GM23248 (cell line): Measurements from ENCODE around the gene PRAC1. TPM values are rescaled to one million over a fixed set of nuclear protein-coding genes. Genes with fewer than 3 reads are reported as not detected.

Experiments used
- DNase-seq: peaks from one replicate; pipeline ENCODE4 v3.0.0-alpha.2; 2015
- H2AFZ ChIP-seq: fragments of 200-600 bp; sonication (generic); 2 replicates; pipeline ENCODE4 v1.6.1; 2016; ENCODE audit warnings: antibody characterized with exemption
- H3F3A ChIP-seq: fragments of 200-600 bp; sonication (generic); 2 replicates; pipeline ENCODE4 v1.6.1; 2016; ENCODE audit warnings: mild to moderate bottlenecking, antibody characterized with exemption, mixed run types; ENCODE audit not compliant: insufficient read depth
- H3K27ac ChIP-seq: fragments of 200-600 bp; sonication (generic); 2 replicates; pipeline ENCODE4 v1.5.1; 2016; ENCODE audit warnings: mild to moderate bottlenecking
- H3K27me3 ChIP-seq: fragments of 200-600 bp; sonication (generic); replicated peaks from 2 replicates; pipeline ENCODE4 v1.6.1; 2016; ENCODE audit warnings: mild to moderate bottlenecking; ENCODE audit not compliant: insufficient read depth
- H3K36me3 ChIP-seq: fragments of 200-600 bp; sonication (generic); 2 replicates; pipeline ENCODE4 v1.6.1; 2016; ENCODE audit warnings: low read depth, mild to moderate bottlenecking
- H3K4me1 ChIP-seq: fragments of 200-600 bp; sonication (generic); 2 replicates; pipeline ENCODE4 v1.6.1; 2016; ENCODE audit warnings: mild to moderate bottlenecking; ENCODE audit not compliant: insufficient read depth
- H3K4me2 ChIP-seq: fragments of 200-600 bp; sonication (generic); one replicate; pipeline ENCODE4 v1.6.1; 2016; ENCODE audit warnings: mild to moderate bottlenecking; ENCODE audit not compliant: unreplicated experiment
- H3K4me3 ChIP-seq: fragments of 200-600 bp; sonication (generic); 2 replicates; pipeline ENCODE4 v1.5.1; 2016; ENCODE audit warnings: mild to moderate bottlenecking
- H3K79me2 ChIP-seq: fragments of 200-600 bp; sonication (generic); 2 replicates; pipeline ENCODE4 v1.6.1; 2016; ENCODE audit warnings: mild to moderate bottlenecking; ENCODE audit not compliant: insufficient read depth
- H3K9ac ChIP-seq: fragments of 200-600 bp; sonication (generic); 2 replicates; pipeline ENCODE4 v1.6.1; 2016; ENCODE audit warnings: mild to moderate bottlenecking
- H3K9me2 ChIP-seq: fragments of 200-600 bp; sonication (generic); 2 replicates; pipeline ENCODE4 v1.6.1; 2016; ENCODE audit warnings: mixed run types, mild to moderate bottlenecking, moderate library complexity; ENCODE audit not compliant: insufficient read depth
- H3K9me3 ChIP-seq: fragments of 200-600 bp; sonication (generic); one replicate; pipeline ENCODE4 v1.6.1; 2017; ENCODE audit warnings: low read depth
- H4K20me1 ChIP-seq: fragments of 200-600 bp; sonication (generic); 2 replicates; pipeline ENCODE4 v1.6.0; 2016; ENCODE audit not compliant: insufficient read depth
- EZH2 ChIP-seq: fragments of 200-600 bp; sonication (generic); IDR thresholded peaks from 2 replicates; pipeline ENCODE4 v1.6.1; 2018; ENCODE audit warnings: antibody characterized with exemption, mild to moderate bottlenecking; ENCODE audit not compliant: insufficient read depth, poor library complexity, severe bottlenecking
- EZH2phosphoT487 ChIP-seq: fragments of 200-600 bp; sonication (generic); IDR thresholded peaks from 2 replicates; pipeline ENCODE4 v1.6.1; 2018; ENCODE audit warnings: antibody characterized with exemption, moderate library complexity, mild to moderate bottlenecking, low read depth; ENCODE audit not compliant: insufficient read depth
- WGBS, 2 experiments: methylation state at CpG; one replicate each; pipeline ENCODE4 v1.1.6; 2015 to 2017; ENCODE audit warnings: low lambda C conversion rate in 2 of 2, low coverage in 1 of 2; ENCODE audit errors: missing lambda C conversion rate in 2 of 2; 5-methylcytosine and 5-hydroxymethylcytosine counted together
- in situ Hi-C: fragments of 300-500 bp; cut with MboI; formaldehyde crosslinking; loops from 2 replicates; pipeline ENCODE4 v1.15.0; 2020
- polyA plus RNA-seq: library from polyadenylated mRNA; unstranded; fragments of >200 nt; fragmentation: Nextera tagmentation; extraction: Ambion mirVana; gene quantifications from 2 replicates; pipeline ENCODE4 v1.2.1, GENCODE V29; 2016
- total RNA-seq: library from RNA; depleted of rRNA; stranded (reverse); fragments of >200 nt; shearing (Covaris generic); gene quantifications from 2 replicates; pipeline ENCODE4 v1.2.3, GENCODE V29; 2014

The PRAC1 gene
- total and polyA plus RNA-seq, 2 experiments from 2014 or later, result not detected

DNA sequence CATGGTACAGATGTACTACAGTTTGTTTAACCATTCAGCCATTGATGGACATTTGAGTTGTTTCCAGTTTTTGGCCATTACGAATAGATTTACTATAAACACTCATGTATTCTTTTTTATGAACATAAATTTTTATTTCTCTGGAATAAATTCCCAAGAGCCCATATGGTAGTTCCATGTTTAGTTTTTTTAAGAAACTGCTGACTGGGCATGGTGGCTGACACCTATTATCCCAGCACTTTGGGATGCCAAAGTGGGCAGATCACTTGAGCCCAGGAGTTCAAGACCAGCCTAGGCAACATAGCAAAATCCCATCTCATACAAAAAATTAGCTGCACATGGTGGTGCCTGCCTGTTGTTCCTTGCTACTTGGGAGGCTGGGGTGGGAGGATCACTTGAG lies 30.3 kb downstream of the PRAC1 start:
- in situ Hi-C loops, result no loop called here
- no peaks in the 10 kb centered on the region for H3K79me2 ChIP-seq
- no peaks in the 10 kb centered on the region for H3F3A ChIP-seq
- no peaks in the 10 kb centered on the region for H4K20me1 ChIP-seq
- H3K4me2 ChIP-seq, result no peak overlapping the region
- 61 to 63% methylated on average over 1 of the region's 1 CpG for WGBS, 2 experiments
- no peaks in the 10 kb centered on the region for H3K36me3 ChIP-seq
- no peak overlapping the region for H3K4me3 ChIP-seq
- no peak overlapping the region for H3K27ac ChIP-seq
- H3K9me3 ChIP-seq, result no peaks in the 10 kb centered on the region
- TF ChIP-seq EZH2phosphoT487, result no peak
- no peak for TF ChIP-seq EZH2
- H3K27me3 ChIP-seq, result peaks cover 56% of the 10 kb centered on the region
- H2AFZ ChIP-seq, result no peak overlapping the region
- H3K4me1 ChIP-seq, result no peaks in the 10 kb centered on the region
- no peak overlapping the region for H3K9ac ChIP-seq
- no peaks in the 10 kb centered on the region for H3K9me2 ChIP-seq
- DNase-seq, result no peak

GRCh38 chr17:48690655-48691054 lies 31.7 kb downstream of the PRAC1 start:
- no peak for DNase-seq
- no peaks in the 10 kb centered on the region for H3K79me2 ChIP-seq
- H3F3A ChIP-seq, result no peaks in the 10 kb centered on the region
- H3K9ac ChIP-seq, result no peak overlapping the region
- H3K4me3 ChIP-seq, result no peak overlapping the region
- H3K4me2 ChIP-seq, result no peak overlapping the region
- H3K27ac ChIP-seq, result no peak overlapping the region
- H4K20me1 ChIP-seq, result no peaks in the 10 kb centered on the region
- TF ChIP-seq EZH2phosphoT487, result no peak
- no peak for TF ChIP-seq EZH2
- H3K9me2 ChIP-seq, result no peaks in the 10 kb centered on the region
- H3K36me3 ChIP-seq, result no peaks in the 10 kb centered on the region
- H2AFZ ChIP-seq, result no peak overlapping the region
- no peaks in the 10 kb centered on the region for H3K4me1 ChIP-seq
- in situ Hi-C loops, result no loop called here
- peaks cover 48% of the 10 kb centered on the region for H3K27me3 ChIP-seq
- 69 to 77% methylated on average over 5 of the region's 5 CpGs for WGBS, 2 experiments
- no peaks in the 10 kb centered on the region for H3K9me3 ChIP-seq

DNA sequence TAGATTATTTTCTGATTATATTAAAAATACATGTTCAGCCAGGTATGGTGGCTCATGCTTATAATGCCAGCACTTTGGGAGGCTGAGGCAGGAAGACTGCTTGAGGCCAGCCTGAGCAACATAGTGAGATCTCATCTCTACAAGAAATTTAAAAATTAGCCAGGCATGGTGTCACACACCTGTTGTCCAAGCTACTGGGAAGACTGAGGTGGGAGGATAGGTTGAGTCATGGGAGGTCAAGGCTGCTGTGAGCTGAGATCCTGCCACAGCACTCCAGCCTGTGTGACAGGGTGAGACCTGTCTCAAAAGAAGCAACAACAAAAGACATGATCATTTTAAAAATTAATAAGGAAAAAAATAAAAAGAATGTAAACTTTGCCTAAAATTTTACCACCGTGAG lies 40.7 kb downstream of the PRAC1 start:
- Histone ChIP-seq H3F3A (no peaks in the 10 kb centered on the region), H3K36me3 (no peaks in the 10 kb centered on the region), H3K27ac (no peak overlapping the region), H3K4me1 (no peaks in the 10 kb centered on the region), H3K9me2 (no peaks in the 10 kb centered on the region), H3K4me3 (no peak overlapping the region), H3K4me2 (no peak overlapping the region), H2AFZ (no peak overlapping the region), H3K79me2 (no peaks in the 10 kb centered on the region), H3K9ac (no peak overlapping the region), H3K9me3 (no peaks in the 10 kb centered on the region), H4K20me1 (no peaks in the 10 kb centered on the region), H3K27me3 (peaks cover 56% of the 10 kb centered on the region)
- no peak for DNase-seq
- TF ChIP-seq EZH2phosphoT487 (no peak), EZH2 (no peak)
- in situ Hi-C loops, result loop anchor here (10.0 kb wide), 1 partner anchor 363 kb away; no protein-coding TSS in a partner anchor
- 62 to 77% methylated on average over 1 of the region's 1 CpG for WGBS, 2 experiments

- 42 to 63% methylated on average over 5 of the region's 5 CpGs for WGBS, 2 experiments
- in situ Hi-C loops, result loop anchor here (10.0 kb wide), 2 partner anchors 195 to 365 kb away; no protein-coding TSS in a partner anchor
- H3K9me3 ChIP-seq, result no peaks in the 10 kb centered on the region
These were observed 42.8 kb downstream of the PRAC1 start for GRCh38 chr17:48679385-48680096.

More at GRCh38 chr17:48679385-48680096, 42.8 kb downstream of the PRAC1 start:
- no peaks in the 10 kb centered on the region for H3K36me3 ChIP-seq
- H3K4me3 ChIP-seq, result no peak overlapping the region
- H3F3A ChIP-seq, result no peaks in the 10 kb centered on the region
- no peak overlapping the region for H3K9ac ChIP-seq
- H3K4me2 ChIP-seq, result no peak overlapping the region
- no peaks in the 10 kb centered on the region for H3K79me2 ChIP-seq
- no peaks in the 10 kb centered on the region for H4K20me1 ChIP-seq
- H3K9me2 ChIP-seq, result no peaks in the 10 kb centered on the region
- TF ChIP-seq EZH2phosphoT487 (no peak), EZH2 (no peak)
- DNase-seq, result peak; percentile 9
- H3K27ac ChIP-seq, result no peak overlapping the region
- H2AFZ ChIP-seq, result no peak overlapping the region
- H3K27me3 ChIP-seq, result peaks cover 69% of the 10 kb centered on the region
- no peaks in the 10 kb centered on the region for H3K4me1 ChIP-seq
